Spleen (tissue), 7 donors: ENCODE results near the gene NAT10.

Source experiments
- POLR2A ChIP-seq, 3 donors: fragments of 450-650 bp; IDR thresholded peaks; one replicate each; pipeline ENCODE4 v1.5.1; 2017; ENCODE audit warnings: antibody characterized with exemption in 3 of 3, mild to moderate bottlenecking in 1 of 3
- POLR2AphosphoS5 ChIP-seq, 3 donors: sonication (generic); formaldehyde crosslinking; IDR thresholded peaks; one replicate each; pipeline ENCODE4 v1.5.1; 2017; ENCODE audit warnings: antibody characterized with exemption in 3 of 3
- TF ChIP-seq, protein P1 (sequence below), 11 experiments: fragments of 200-600 bp in 7 of 11; fragments of 450-650 bp in 4 of 11; sonication (generic) in 4 of 11; IDR thresholded peaks in 8 of 11; conservative IDR thresholded peaks in 3 of 11; 1 replicate in 7 of 11; 2 replicates in 4 of 11; pipeline versions ENCODE4 v1.4.0 to v1.8.0; 2016 to 2021; ENCODE audit warnings: antibody characterized with exemption in 11 of 11, inconsistent platforms in 4 of 11, mild to moderate bottlenecking in 1 of 11
- donor health status: DM: no; HTN: no; CAD: no; lungs with moderate emphysema.
- donor health status: DM: no; HTN: no; CAD: no.
- donor health status: DM: no; HTN: no; CAD: no.

DNA sequence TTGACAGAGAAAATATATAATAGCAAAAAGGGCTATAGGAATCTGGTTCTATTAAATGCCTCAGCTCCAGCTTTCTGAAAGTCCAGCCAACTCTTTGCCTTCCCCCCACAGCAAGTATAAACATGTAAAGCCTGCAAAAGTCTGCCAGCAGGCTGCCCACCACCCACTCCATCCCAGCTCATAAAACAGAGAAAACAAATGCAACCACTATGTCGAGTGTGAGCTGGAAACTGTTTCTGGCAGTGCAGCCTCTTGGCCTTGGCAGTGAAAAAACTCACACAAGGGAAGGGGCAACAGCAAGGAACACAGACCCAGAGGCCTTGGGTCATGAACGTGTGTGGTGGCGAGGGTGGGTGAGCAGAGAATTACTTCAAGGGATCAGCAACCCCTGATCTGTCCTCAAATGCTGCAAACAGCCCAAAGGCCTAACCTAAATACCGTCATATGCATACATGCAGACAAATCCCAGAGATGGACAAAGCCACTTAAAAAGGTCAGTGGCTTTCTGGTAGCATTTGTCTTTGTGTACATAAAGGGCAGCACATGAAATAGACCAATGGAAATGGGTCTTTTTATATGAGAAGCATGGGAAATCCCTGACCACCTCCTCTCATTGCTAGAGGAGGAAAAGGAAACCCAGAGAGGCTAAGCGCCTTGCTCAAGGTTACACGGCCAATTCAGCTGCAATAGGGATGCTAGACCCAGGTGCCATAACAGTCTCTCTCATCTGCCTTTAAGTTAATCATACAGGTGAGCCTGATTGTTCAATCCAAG lies 74.8 kb downstream of the NAT10 start:
- TF ChIP-seq, protein P1, sequence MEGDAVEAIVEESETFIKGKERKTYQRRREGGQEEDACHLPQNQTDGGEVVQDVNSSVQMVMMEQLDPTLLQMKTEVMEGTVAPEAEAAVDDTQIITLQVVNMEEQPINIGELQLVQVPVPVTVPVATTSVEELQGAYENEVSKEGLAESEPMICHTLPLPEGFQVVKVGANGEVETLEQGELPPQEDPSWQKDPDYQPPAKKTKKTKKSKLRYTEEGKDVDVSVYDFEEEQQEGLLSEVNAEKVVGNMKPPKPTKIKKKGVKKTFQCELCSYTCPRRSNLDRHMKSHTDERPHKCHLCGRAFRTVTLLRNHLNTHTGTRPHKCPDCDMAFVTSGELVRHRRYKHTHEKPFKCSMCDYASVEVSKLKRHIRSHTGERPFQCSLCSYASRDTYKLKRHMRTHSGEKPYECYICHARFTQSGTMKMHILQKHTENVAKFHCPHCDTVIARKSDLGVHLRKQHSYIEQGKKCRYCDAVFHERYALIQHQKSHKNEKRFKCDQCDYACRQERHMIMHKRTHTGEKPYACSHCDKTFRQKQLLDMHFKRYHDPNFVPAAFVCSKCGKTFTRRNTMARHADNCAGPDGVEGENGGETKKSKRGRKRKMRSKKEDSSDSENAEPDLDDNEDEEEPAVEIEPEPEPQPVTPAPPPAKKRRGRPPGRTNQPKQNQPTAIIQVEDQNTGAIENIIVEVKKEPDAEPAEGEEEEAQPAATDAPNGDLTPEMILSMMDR (IDR thresholded peaks at IDR 0.05 in 8 of 11, conservative IDR thresholded peaks at IDR 0.05 in 3 of 11) = no peak
- no peak for TF ChIP-seq POLR2A (IDR thresholded peaks at IDR 0.05)
- no peak for TF ChIP-seq POLR2AphosphoS5 (IDR thresholded peaks at IDR 0.05)
